ACC112 (cell line): ENCODE results near the gene SP110.
A peak's percentile ranks its signal among the peaks of the same experiment; 100 is the strongest.

Experiments
- H2AFZ ChIP-seq: fragments of 200-600 bp; sonication (generic); one replicate; pipeline ENCODE4 v1.6.0; 2017; ENCODE audit warnings: antibody characterized with exemption, low read length; ENCODE audit not compliant: unreplicated experiment
- H3K27ac ChIP-seq: fragments of 200-600 bp; sonication (generic); 2 replicates; pipeline ENCODE4 v1.5.1; 2014; ENCODE audit warnings: low read depth, mild to moderate bottlenecking, antibody characterized with exemption, low read length, moderate library complexity
- H3K27me3 ChIP-seq: fragments of 200-600 bp; sonication (generic); 2 replicates; pipeline ENCODE4 v1.6.1; 2014; ENCODE audit warnings: mild to moderate bottlenecking, antibody characterized with exemption, low read length, moderate library complexity, mixed read lengths; ENCODE audit not compliant: insufficient read depth
- H3K36me3 ChIP-seq: fragments of 200-600 bp; sonication (generic); 2 replicates; pipeline ENCODE4 v1.6.1; 2016; ENCODE audit warnings: mild to moderate bottlenecking, antibody characterized with exemption, low read length, moderate library complexity, mixed read lengths; ENCODE audit not compliant: insufficient read depth
- H3K4me1 ChIP-seq: fragments of 200-600 bp; sonication (generic); one replicate; pipeline ENCODE4 v1.6.1; 2016; ENCODE audit warnings: low read length, mixed read lengths; ENCODE audit not compliant: insufficient read depth, unreplicated experiment, control insufficient read depth
- H3K4me3 ChIP-seq: fragments of 200-600 bp; sonication (generic); 2 replicates; pipeline ENCODE4 v1.5.1; 2014; ENCODE audit warnings: mild to moderate bottlenecking, low read depth, low read length
- H3K79me2 ChIP-seq: fragments of 200-600 bp; sonication (generic); one replicate; pipeline ENCODE4 v1.6.0; 2016; ENCODE audit warnings: low read length; ENCODE audit not compliant: control insufficient read depth, unreplicated experiment, insufficient read depth

The SP110 gene

GRCh38 chr2:230152334-230152733, 67.5 kb downstream of the SP110 start:
- Histone ChIP-seq H3K79me2 (no peaks in the 10 kb centered on the region), H3K4me1 (no peaks in the 10 kb centered on the region), H3K4me3 (no peak overlapping the region), H2AFZ (no peak overlapping the region), H3K27ac (no peak overlapping the region), H3K36me3 (no peaks in the 10 kb centered on the region), H3K27me3 (no peaks in the 10 kb centered on the region)

- no peaks in the 10 kb centered on the region for H3K36me3 ChIP-seq
- no peak overlapping the region for H3K4me3 ChIP-seq
- no peaks in the 10 kb centered on the region for H3K27me3 ChIP-seq
- no peak overlapping the region for H2AFZ ChIP-seq
- H3K27ac ChIP-seq = no peak overlapping the region
- H3K4me1 ChIP-seq = no peaks in the 10 kb centered on the region
- H3K79me2 ChIP-seq = no peaks in the 10 kb centered on the region
These were observed 75.4 kb downstream of the SP110 start for GRCh38 chr2:230144355-230144754.

- H3K27me3 ChIP-seq = no peaks in the 10 kb centered on the region
- no peak overlapping the region for H3K27ac ChIP-seq
- no peak overlapping the region for H3K4me3 ChIP-seq
- peaks cover 3% of the 10 kb centered on the region for H3K4me1 ChIP-seq
- no peaks in the 10 kb centered on the region for H3K36me3 ChIP-seq
- H3K79me2 ChIP-seq = no peaks in the 10 kb centered on the region
- H2AFZ ChIP-seq = no peak overlapping the region
These were observed 79.1 kb downstream of the SP110 start for GRCh38 chr2:230140667-230141066.

GRCh38 chr2:230137902-230138539, 81.8 kb downstream of the SP110 start:
- Histone ChIP-seq H3K4me3 (no peak overlapping the region), H2AFZ (no peak overlapping the region), H3K4me1 (peaks cover 7% of the 10 kb centered on the region), H3K79me2 (no peaks in the 10 kb centered on the region), H3K36me3 (no peaks in the 10 kb centered on the region), H3K27ac (no peak overlapping the region), H3K27me3 (no peaks in the 10 kb centered on the region)

- no peaks in the 10 kb centered on the region for H3K36me3 ChIP-seq
- H3K79me2 ChIP-seq = no peaks in the 10 kb centered on the region
- peaks cover 18% of the 10 kb centered on the region for H3K4me1 ChIP-seq
- no peak overlapping the region for H3K4me3 ChIP-seq
- H3K27me3 ChIP-seq = no peaks in the 10 kb centered on the region
- H3K27ac ChIP-seq = no peak overlapping the region
- no peak overlapping the region for H2AFZ ChIP-seq
These were observed 84.7 kb downstream of the SP110 start for GRCh38 chr2:230135130-230135525.

GRCh38 chr2:230134496-230135129, 85.2 kb downstream of the SP110 start:
- Histone ChIP-seq H3K4me3 (no peak overlapping the region), H3K27me3 (no peaks in the 10 kb centered on the region), H2AFZ (no peak overlapping the region), H3K79me2 (no peaks in the 10 kb centered on the region), H3K36me3 (no peaks in the 10 kb centered on the region), H3K4me1 (peaks cover 19% of the 10 kb centered on the region), H3K27ac (peak overlapping the region; percentile 18; the same call in 1 of the 2 replicates)

- Histone ChIP-seq H3K27me3 (no peaks in the 10 kb centered on the region), H3K27ac (peak overlapping the region; percentile 29; the same call in 1 of the 2 replicates), H3K36me3 (no peaks in the 10 kb centered on the region), H3K79me2 (no peaks in the 10 kb centered on the region), H3K4me1 (peaks cover 24% of the 10 kb centered on the region), H3K4me3 (no peak overlapping the region), H2AFZ (no peak overlapping the region)
These were observed 88.4 kb downstream of the SP110 start for GRCh38 chr2:230131366-230131765.

GRCh38 chr2:230130668-230131364, 89.0 kb downstream of the SP110 start:
- Histone ChIP-seq H3K4me1 (peaks cover 24% of the 10 kb centered on the region), H3K36me3 (no peaks in the 10 kb centered on the region), H2AFZ (peak overlapping the region; percentile 80), H3K4me3 (0 out of 2 replicates have a peak overlapping the region, but pooled peaks have one; percentile 29), H3K79me2 (no peaks in the 10 kb centered on the region), H3K27me3 (no peaks in the 10 kb centered on the region), H3K27ac (peak overlapping the region; percentile 70)

- Histone ChIP-seq H3K27ac (peak overlapping the region; percentile 9; the same call in 1 of the 2 replicates), H3K36me3 (no peaks in the 10 kb centered on the region), H2AFZ (peak overlapping the region; percentile 77), H3K27me3 (no peaks in the 10 kb centered on the region), H3K4me3 (peak overlapping the region; percentile 50), H3K79me2 (no peaks in the 10 kb centered on the region), H3K4me1 (peaks cover 20% of the 10 kb centered on the region)
These were observed 90.4 kb downstream of the SP110 start for GRCh38 chr2:230129343-230129742.

GRCh38 chr2:230128623-230129342, 91.0 kb downstream of the SP110 start:
- H3K4me3 ChIP-seq = peak overlapping the region; percentile 50
- H3K4me1 ChIP-seq = peaks cover 20% of the 10 kb centered on the region

More at GRCh38 chr2:230128623-230129342, 91.0 kb downstream of the SP110 start:
- Histone ChIP-seq H3K79me2 (no peaks in the 10 kb centered on the region), H3K27ac (peak overlapping the region; percentile 9; the same call in 1 of the 2 replicates), H3K27me3 (no peaks in the 10 kb centered on the region), H3K36me3 (no peaks in the 10 kb centered on the region), H2AFZ (peak overlapping the region; percentile 77)
